IPS-11a (cell line): ENCODE results near the gene GRIK3.

Source experiments
- H3K4me3 ChIP-seq: one replicate; pipeline ENCODE4 v1.5.1; 2013; ENCODE audit warnings: low read depth, low read length, control low read depth

The GRIK3 gene

GRCh38 chr1:36796106-36796590, 238.2 kb downstream of the GRIK3 start:
- H3K4me3 ChIP-seq: no peak overlapping the region

- no peak overlapping the region for H3K4me3 ChIP-seq
These were observed 239.9 kb downstream of the GRIK3 start for GRCh38 chr1:36794460-36794859.

- H3K4me3 ChIP-seq: no peak overlapping the region
These were observed 240.9 kb downstream of the GRIK3 start for GRCh38 chr1:36793452-36793851.

GRCh38 chr1:36792292-36792691, 242.0 kb downstream of the GRIK3 start:
- no peak overlapping the region for H3K4me3 ChIP-seq

GRCh38 chr1:36790191-36790590, 244.1 kb downstream of the GRIK3 start:
- H3K4me3 ChIP-seq: no peak overlapping the region

- no peak overlapping the region for H3K4me3 ChIP-seq
These were observed 244.8 kb downstream of the GRIK3 start for GRCh38 chr1:36789535-36789934.

- no peak overlapping the region for H3K4me3 ChIP-seq
These were observed 246.9 kb downstream of the GRIK3 start for GRCh38 chr1:36787312-36787913.

GRCh38 chr1:36786425-36786824, 247.9 kb downstream of the GRIK3 start:
- no peak overlapping the region for H3K4me3 ChIP-seq

GRCh38 chr1:36784147-36784859, 250.0 kb downstream of the GRIK3 start:
- no peak overlapping the region for H3K4me3 ChIP-seq

GRCh38 chr1:36783475-36783874, 250.8 kb downstream of the GRIK3 start:
- H3K4me3 ChIP-seq: no peak overlapping the region

- H3K4me3 ChIP-seq: no peak overlapping the region
These were observed 251.5 kb downstream of the GRIK3 start for GRCh38 chr1:36782785-36783184.

GRCh38 chr1:36782085-36782484, 252.2 kb downstream of the GRIK3 start:
- H3K4me3 ChIP-seq: no peak overlapping the region

- H3K4me3 ChIP-seq: no peak overlapping the region
These were observed 253.2 kb downstream of the GRIK3 start for GRCh38 chr1:36781098-36781497.

GRCh38 chr1:36778740-36779139, 255.6 kb downstream of the GRIK3 start:
- H3K4me3 ChIP-seq: no peak overlapping the region

GRCh38 chr1:36776948-36777831, 257.1 kb downstream of the GRIK3 start:
- no peak overlapping the region for H3K4me3 ChIP-seq

GRCh38 chr1:36776256-36776655, 258.1 kb downstream of the GRIK3 start:
- H3K4me3 ChIP-seq: no peak overlapping the region

- no peak overlapping the region for H3K4me3 ChIP-seq
These were observed 258.6 kb downstream of the GRIK3 start for GRCh38 chr1:36775716-36776115.

- no peak overlapping the region for H3K4me3 ChIP-seq
These were observed 260.3 kb downstream of the GRIK3 start for GRCh38 chr1:36773827-36774541.

- no peak overlapping the region for H3K4me3 ChIP-seq
These were observed 261.4 kb downstream of the GRIK3 start for GRCh38 chr1:36772647-36773495.

GRCh38 chr1:36771660-36772284, 262.5 kb downstream of the GRIK3 start:
- no peak overlapping the region for H3K4me3 ChIP-seq
